ENCODE data around the gene GPR146. TPM values are rescaled to one million over a fixed set of nuclear protein-coding genes. Genes with fewer than 3 reads are reported as not detected.

GPR146 gene
- total RNA-seq, 1 donor: 5.1 TPM

GRCh38 chr7:1024876-1025742, 19.2 kb upstream of the GPR146 start:
- Histone ChIP-seq H2AFZ (ENCODE audit: low read length) (no peak overlapping the region), H3K4me1 (ENCODE audit: insufficient read depth, low read length) (peaks cover 5% of the 10 kb centered on the region), H3K27me3 (ENCODE audit: insufficient read depth, low read length) (no peaks in the 10 kb centered on the region), H3K9me3 (ENCODE audit: low read depth, low read length) (no peaks in the 10 kb centered on the region), H3K79me2 (ENCODE audit: insufficient read depth, low read length) (peaks cover 83% of the 10 kb centered on the region), H4K20me1 (ENCODE audit: insufficient read depth, low read length) (peaks cover 69% of the 10 kb centered on the region), H3K27ac (ENCODE audit: low read depth, low read length) (no peak overlapping the region), H3K4me3 (ENCODE audit: insufficient read depth, low read length) (no peak overlapping the region), H3K36me3 (ENCODE audit: insufficient read depth, low read length) (peaks cover 26% of the 10 kb centered on the region), H3K4me2 (ENCODE audit: insufficient read depth, low read length) (no peak overlapping the region)
- DNase-seq (ENCODE audit: insufficient read length, low spot score, missing footprints): no peak
- TF ChIP-seq CTCF (IDR thresholded peaks at IDR 0.05; ENCODE audit: extremely low read depth, low read depth, low read length): no peak

GRCh38 chr7:1025743-1026581, 18.4 kb upstream of the GPR146 start:
- H3K4me2 ChIP-seq (ENCODE audit: insufficient read depth, low read length): no peak overlapping the region
- no peaks in the 10 kb centered on the region for H3K27me3 ChIP-seq (ENCODE audit: insufficient read depth, low read length)
- H3K4me1 ChIP-seq (ENCODE audit: insufficient read depth, low read length): peaks cover 5% of the 10 kb centered on the region
- H4K20me1 ChIP-seq (ENCODE audit: insufficient read depth, low read length): peaks cover 64% of the 10 kb centered on the region
- peaks cover 26% of the 10 kb centered on the region for H3K36me3 ChIP-seq (ENCODE audit: insufficient read depth, low read length)
- no peak for TF ChIP-seq CTCF (IDR thresholded peaks at IDR 0.05; ENCODE audit: extremely low read depth, low read depth, low read length)
- H3K27ac ChIP-seq (ENCODE audit: low read depth, low read length): no peak overlapping the region
- peaks cover 74% of the 10 kb centered on the region for H3K79me2 ChIP-seq (ENCODE audit: insufficient read depth, low read length)
- no peaks in the 10 kb centered on the region for H3K9me3 ChIP-seq (ENCODE audit: low read depth, low read length)
- H3K4me3 ChIP-seq (ENCODE audit: insufficient read depth, low read length): no peak overlapping the region
- H2AFZ ChIP-seq (ENCODE audit: low read length): no peak overlapping the region
- no peak for DNase-seq (ENCODE audit: insufficient read length, low spot score, missing footprints)

- DNase-seq (ENCODE audit: insufficient read length, low spot score, missing footprints): no peak
- no peak overlapping the region for H3K27ac ChIP-seq (ENCODE audit: low read depth, low read length)
- H3K79me2 ChIP-seq (ENCODE audit: insufficient read depth, low read length): peaks cover 67% of the 10 kb centered on the region
- no peaks in the 10 kb centered on the region for H3K9me3 ChIP-seq (ENCODE audit: low read depth, low read length)
- H3K27me3 ChIP-seq (ENCODE audit: insufficient read depth, low read length): no peaks in the 10 kb centered on the region
- H2AFZ ChIP-seq (ENCODE audit: low read length): no peak overlapping the region
- peak overlapping the region; percentile 83 for H3K4me3 ChIP-seq (ENCODE audit: insufficient read depth, low read length)
- H3K4me1 ChIP-seq (ENCODE audit: insufficient read depth, low read length): peaks cover 5% of the 10 kb centered on the region
- H4K20me1 ChIP-seq (ENCODE audit: insufficient read depth, low read length): peaks cover 57% of the 10 kb centered on the region
- H3K36me3 ChIP-seq (ENCODE audit: insufficient read depth, low read length): peaks cover 23% of the 10 kb centered on the region
- TF ChIP-seq CTCF (IDR thresholded peaks at IDR 0.05; ENCODE audit: extremely low read depth, low read depth, low read length): no peak
- peak overlapping the region; percentile 81 for H3K4me2 ChIP-seq (ENCODE audit: insufficient read depth, low read length)
These were observed 17.6 kb upstream of the GPR146 start for GRCh38 chr7:1026721-1027161.

Measured in osteoblast (primary cell).